Type B pancreatic cell (in vitro differentiated cells): ENCODE results near the gene STK4. TPM values are rescaled to one million over a fixed set of nuclear protein-coding genes. Genes with fewer than 3 reads are reported as not detected.

Source experiments
- DNase-seq: peaks from one replicate; pipeline ENCODE4 v3.0.0; 2021; ENCODE audit warnings: mixed read lengths; ENCODE audit not compliant: unreplicated experiment; ENCODE audit errors: extremely low spot score
- H3K27ac Mint-ChIP-seq: 2 replicates; pipeline ENCODE4 v1.8.0; 2021; ENCODE audit warnings: mild to moderate bottlenecking, mixed read lengths
- H3K27me3 Mint-ChIP-seq: 2 replicates; pipeline ENCODE4 v1.8.0; 2021; ENCODE audit warnings: mixed read lengths
- H3K36me3 Mint-ChIP-seq: 2 replicates; pipeline ENCODE4 v1.8.0; 2021; ENCODE audit warnings: mixed read lengths
- H3K4me1 Mint-ChIP-seq: one replicate; pipeline ENCODE4 v1.8.0; 2021; ENCODE audit warnings: mixed read lengths; ENCODE audit not compliant: unreplicated experiment
- H3K4me3 Mint-ChIP-seq: 2 replicates; pipeline ENCODE4 v1.8.0; 2021; ENCODE audit warnings: mild to moderate bottlenecking, mixed read lengths
- H3K9me3 Mint-ChIP-seq: 2 replicates; pipeline ENCODE4 v1.8.0; 2021; ENCODE audit warnings: mixed read lengths
- CTCF ChIP-seq: fragments of 200-600 bp; sonication (generic); conservative IDR thresholded peaks from 2 replicates; pipeline ENCODE4 v1.5.0; 2021; ENCODE audit warnings: antibody characterized with exemption, mild to moderate bottlenecking
- total RNA-seq: library from RNA; stranded (reverse); gene quantifications from 2 replicates; pipeline ENCODE4 v1.2.1, GENCODE V29; 2021; ENCODE audit warnings: low replicate concordance

STK4 gene
- total RNA-seq, 1 donor from 2014 or later, result 32.6 TPM

DNA sequence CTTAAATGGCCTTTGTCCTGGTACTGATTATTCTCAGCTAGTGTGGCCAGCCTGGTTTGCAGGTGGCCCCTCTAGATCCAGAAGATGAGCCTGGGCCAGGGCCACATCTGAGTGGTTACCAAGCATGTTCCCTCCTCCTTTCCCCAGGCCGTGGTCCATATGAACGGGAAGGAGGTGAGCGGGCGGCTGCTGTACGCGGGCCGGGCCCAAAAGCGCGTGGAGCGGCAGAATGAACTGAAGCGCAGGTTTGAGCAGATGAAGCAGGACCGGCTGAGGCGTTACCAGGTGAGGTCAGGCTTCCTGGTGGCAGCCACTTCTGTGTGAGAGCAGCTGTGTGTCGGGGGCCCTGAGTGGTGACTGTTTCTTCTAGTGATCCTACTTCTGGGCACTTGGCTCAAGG, 44.9 kb upstream of the STK4 start:
- no peaks in the 10 kb centered on the region for H3K27me3 Mint-ChIP-seq
- peaks cover 5% of the 10 kb centered on the region for H3K36me3 Mint-ChIP-seq
- no peak for DNase-seq
- no peak overlapping the region for H3K27ac Mint-ChIP-seq
- H3K9me3 Mint-ChIP-seq, result no peaks in the 10 kb centered on the region
- H3K4me3 Mint-ChIP-seq, result no peak overlapping the region
- TF ChIP-seq CTCF, result no peak
- no peaks in the 10 kb centered on the region for H3K4me1 Mint-ChIP-seq

DNA sequence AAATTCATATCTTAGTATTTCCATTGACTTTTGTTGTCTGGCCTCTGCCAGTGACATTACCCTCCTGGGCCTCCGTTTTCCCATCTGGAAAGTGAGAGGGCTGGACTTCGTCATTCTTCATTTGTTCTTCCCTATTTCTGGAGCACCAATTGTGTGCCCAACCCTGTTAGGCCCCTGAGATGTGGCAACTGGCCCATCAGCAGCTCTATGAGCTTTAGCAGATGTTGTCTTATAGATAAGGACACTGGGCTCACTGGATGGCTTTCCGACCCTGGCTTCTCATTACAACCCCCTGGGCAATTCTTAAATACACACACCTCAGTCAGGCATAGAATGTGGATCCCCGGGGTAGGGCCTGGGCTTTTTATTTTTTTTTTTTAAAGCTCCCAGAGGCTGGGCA, 41.8 kb upstream of the STK4 start:
- TF ChIP-seq CTCF, result no peak
- no peaks in the 10 kb centered on the region for H3K4me1 Mint-ChIP-seq
- DNase-seq, result no peak
- H3K27ac Mint-ChIP-seq, result no peak overlapping the region
- H3K9me3 Mint-ChIP-seq, result no peaks in the 10 kb centered on the region
- H3K4me3 Mint-ChIP-seq, result no peak overlapping the region
- peaks cover 5% of the 10 kb centered on the region for H3K36me3 Mint-ChIP-seq
- H3K27me3 Mint-ChIP-seq, result no peaks in the 10 kb centered on the region

DNA sequence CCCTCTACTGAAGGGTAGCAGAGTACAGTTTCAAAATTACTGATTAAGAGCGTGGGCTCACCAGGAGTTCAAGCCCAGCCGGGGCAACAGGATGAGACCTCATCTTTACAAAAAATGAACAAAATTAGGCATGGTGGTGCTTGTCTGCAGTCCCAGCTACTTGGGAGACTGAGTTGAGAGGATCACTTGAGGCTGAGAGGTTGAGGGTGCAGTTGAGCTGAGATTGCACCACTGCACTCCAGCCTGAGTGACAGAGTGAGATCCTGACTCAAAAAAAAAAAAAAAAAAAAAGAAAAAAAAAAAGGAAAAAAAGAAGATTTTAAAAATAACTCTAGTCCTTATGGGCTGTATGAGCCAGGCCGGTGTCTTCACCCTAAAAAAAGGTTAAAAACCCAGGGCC, 37.7 kb upstream of the STK4 start:
- no peak overlapping the region for H3K4me3 Mint-ChIP-seq
- no peak for TF ChIP-seq CTCF
- no peaks in the 10 kb centered on the region for H3K27me3 Mint-ChIP-seq
- no peak for DNase-seq
- peaks cover 5% of the 10 kb centered on the region for H3K36me3 Mint-ChIP-seq
- no peak overlapping the region for H3K27ac Mint-ChIP-seq
- H3K9me3 Mint-ChIP-seq, result no peaks in the 10 kb centered on the region
- no peaks in the 10 kb centered on the region for H3K4me1 Mint-ChIP-seq

GRCh38 chr20:44930517-44931168, 35.7 kb upstream of the STK4 start:
- no peak for DNase-seq
- Mint-ChIP-seq H3K27ac (no peak overlapping the region), H3K27me3 (no peaks in the 10 kb centered on the region), H3K36me3 (peaks cover 4% of the 10 kb centered on the region), H3K4me3 (no peak overlapping the region), H3K9me3 (no peaks in the 10 kb centered on the region), H3K4me1 (no peaks in the 10 kb centered on the region)
- TF ChIP-seq CTCF, result no peak

DNA sequence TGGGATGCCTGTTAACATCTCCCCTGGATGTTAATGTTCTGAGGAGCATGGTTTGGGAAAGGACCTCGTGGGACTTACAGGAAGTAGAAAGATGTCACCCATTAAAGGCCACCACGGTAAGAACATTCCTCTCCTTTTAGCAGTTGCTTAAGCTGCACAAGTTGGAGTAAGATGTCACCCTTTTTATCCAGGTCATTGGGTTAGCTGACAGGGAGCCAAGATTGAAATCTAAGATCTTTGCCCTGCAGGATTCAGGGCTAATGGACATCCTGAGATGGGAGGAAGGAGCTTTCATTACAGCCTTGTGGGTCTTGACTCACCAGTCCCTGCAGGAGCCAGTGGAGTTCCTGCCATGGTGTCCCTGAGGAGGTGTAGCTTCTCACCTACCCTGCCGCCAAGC, 34.4 kb upstream of the STK4 start:
- H3K9me3 Mint-ChIP-seq, result no peaks in the 10 kb centered on the region
- H3K27me3 Mint-ChIP-seq, result no peaks in the 10 kb centered on the region
- no peaks in the 10 kb centered on the region for H3K4me1 Mint-ChIP-seq
- H3K36me3 Mint-ChIP-seq, result peaks cover 8% of the 10 kb centered on the region
- H3K27ac Mint-ChIP-seq, result no peak overlapping the region
- H3K4me3 Mint-ChIP-seq, result no peak overlapping the region
- TF ChIP-seq CTCF, result no peak
- DNase-seq, result no peak

- Mint-ChIP-seq H3K27ac (no peak overlapping the region), H3K36me3 (peaks cover 8% of the 10 kb centered on the region), H3K9me3 (no peaks in the 10 kb centered on the region), H3K4me1 (no peaks in the 10 kb centered on the region), H3K4me3 (no peak overlapping the region), H3K27me3 (no peaks in the 10 kb centered on the region)
- no peak for TF ChIP-seq CTCF
- no peak for DNase-seq
These were observed 33.4 kb upstream of the STK4 start for GRCh38 chr20:44932916-44933315.
